Spleen (tissue), 11 donors: ENCODE results near the gene ZNF385A. TPM values are rescaled to one million over a fixed set of nuclear protein-coding genes. Genes with fewer than 3 reads are reported as not detected.

Experiments
- DNase-seq: peaks from one replicate; pipeline ENCODE4 v3.0.0-alpha.2; 2020
- H3K27ac ChIP-seq, 8 donors: fragments of 200-600 bp; sonication (generic) in 7 of 8; 1 replicate in 4 of 8; 2 replicates in 4 of 8; pipeline versions ENCODE4 v1.5.0 to v1.8.0; 2016 to 2021; ENCODE audit warnings: inconsistent platforms in 4 of 8, mild to moderate bottlenecking in 4 of 8, moderate library complexity in 1 of 8
- H3K27me3 ChIP-seq, 7 donors: fragments of 200-600 bp; sonication (generic) in 6 of 7; replicated peaks in 1 of 7; 1 replicate in 4 of 7; 2 replicates in 3 of 7; pipeline versions ENCODE4 v1.5.0 to v1.8.0; 2016 to 2021; ENCODE audit warnings: inconsistent platforms in 3 of 7, mild to moderate bottlenecking in 1 of 7
- H3K36me3 ChIP-seq, 6 donors: fragments of 200-600 bp; sonication (generic) in 5 of 6; 1 replicate in 4 of 6; 2 replicates in 2 of 6; pipeline versions ENCODE4 v1.5.0 to v1.8.0; 2016 to 2021; ENCODE audit warnings: inconsistent platforms in 2 of 6
- H3K4me1 ChIP-seq, 6 donors: fragments of 200-600 bp; sonication (generic) in 5 of 6; 1 replicate in 3 of 6; 2 replicates in 3 of 6; pipeline versions ENCODE4 v1.5.0 to v1.8.0; 2016 to 2021; ENCODE audit warnings: inconsistent platforms in 3 of 6
- H3K4me3 ChIP-seq, 8 donors: fragments of 200-600 bp; sonication (generic) in 7 of 8; 1 replicate in 4 of 8; 2 replicates in 4 of 8; pipeline versions ENCODE4 v1.5.0 to v1.8.0; 2016 to 2021; ENCODE audit warnings: inconsistent platforms in 4 of 8, mild to moderate bottlenecking in 4 of 8, moderate library complexity in 2 of 8
- H3K9me3 ChIP-seq, 8 donors: fragments of 200-600 bp; sonication (generic) in 7 of 8; 1 replicate in 4 of 8; 2 replicates in 4 of 8; pipeline versions ENCODE4 v1.5.0 to v1.8.0; 2016 to 2021; ENCODE audit warnings: inconsistent platforms in 4 of 8
- CTCF ChIP-seq, 11 experiments: fragments of 200-600 bp in 7 of 11; fragments of 450-650 bp in 4 of 11; sonication (generic) in 4 of 11; IDR thresholded peaks in 8 of 11; conservative IDR thresholded peaks in 3 of 11; 1 replicate in 7 of 11; 2 replicates in 4 of 11; pipeline versions ENCODE4 v1.4.0 to v1.8.0; 2016 to 2021; ENCODE audit warnings: antibody characterized with exemption in 11 of 11, inconsistent platforms in 4 of 11, mild to moderate bottlenecking in 1 of 11
- POLR2A ChIP-seq, 3 donors: fragments of 450-650 bp; IDR thresholded peaks; one replicate each; pipeline ENCODE4 v1.5.1; 2017; ENCODE audit warnings: antibody characterized with exemption in 3 of 3, mild to moderate bottlenecking in 1 of 3
- POLR2AphosphoS5 ChIP-seq, 3 donors: sonication (generic); formaldehyde crosslinking; IDR thresholded peaks; one replicate each; pipeline ENCODE4 v1.5.1; 2017; ENCODE audit warnings: antibody characterized with exemption in 3 of 3
- WGBS, 5 donors: extraction: QIAGEN DNeasy Blood & Tissue Kit in 3 of 5; methylation state at CpG; one replicate each; pipeline versions ENCODE4 v1.1.5 to v1.1.7; 2013 to 2018; 5-methylcytosine and 5-hydroxymethylcytosine counted together
- intact Hi-C: fragments of 100-400 bp; cut with DNase I; formaldehyde crosslinking; loops from one replicate; pipeline ENCODE4 v1.15.0; 2023; ENCODE audit warnings: low total_unique reads
- polyA plus RNA-seq, 3 donors: library from polyadenylated mRNA; stranded (reverse); fragments of 200-250 nt; gene quantifications; one replicate each; pipeline ENCODE4 v1.2.1, GENCODE V29; 2013
- total RNA-seq, 7 donors: library from RNA; depleted of rRNA in 3 of 7; stranded (reverse); fragments of >200 nt in 3 of 7; fragmentation: NEBNext Ultra II Directional in 4 of 7; extraction: Animal tissue kit (Norgen Biotek cat#: 25700) in 4 of 7; gene quantifications; one replicate each; pipeline versions ENCODE4 v1.1.0 to v1.2.1, GENCODE V29; 2016 to 2021
- donor health status: healthy with polysubstance abuse.
- donor health status: DM: no; HTN: no; CAD: no; lungs with moderate emphysema.
- donor health status: DM: no; HTN: no; CAD: no.
- donor health status: Bipolar disorder and iron deficiency.
- donor health status: healthy.
- donor health status: DM: no; HTN: no; CAD: no.
- donor health status: DM: yes; HTN: yes; CAD: no.

The ZNF385A gene
- total and polyA plus RNA-seq, 10 donors, result 7.4 to 40.3 (median 23.4) TPM

GRCh38 chr12:54389607-54390175 is 5.2 kb upstream of the ZNF385A start:
- no peak for TF ChIP-seq CTCF (IDR thresholded peaks at IDR 0.05 in 8 of 11, conservative IDR thresholded peaks at IDR 0.05 in 3 of 11)
- TF ChIP-seq POLR2A (IDR thresholded peaks at IDR 0.05), result no peak
- TF ChIP-seq POLR2AphosphoS5 (IDR thresholded peaks at IDR 0.05), result no peak
- peaks cover 0 to 16% (median 0%) of the 10 kb centered on the region in 7 donors for H3K27me3 ChIP-seq
- no peak for DNase-seq
- no peaks in the 10 kb centered on the region for H3K9me3 ChIP-seq
- peaks cover 0 to 4% (median 0%) of the 10 kb centered on the region in 6 donors for H3K36me3 ChIP-seq
- H3K27ac ChIP-seq, result peak overlapping the region in 3 of 8 donors; percentile 25 to 78 (median 67)
- H3K4me3 ChIP-seq, result peak overlapping the region in 1 of 8 donors; percentile 77
- 88 to 94% (median 89%) methylated on average over 4 to 5 of the region's 5 CpGs for WGBS, 5 donors
- peaks cover 7 to 99% (median 60%) of the 10 kb centered on the region in 6 donors for H3K4me1 ChIP-seq
- intact Hi-C loops, result no loop called here

- TF ChIP-seq CTCF (IDR thresholded peaks at IDR 0.05 in 8 of 11, conservative IDR thresholded peaks at IDR 0.05 in 3 of 11) (no peak), POLR2A (IDR thresholded peaks at IDR 0.05) (no peak), POLR2AphosphoS5 (IDR thresholded peaks at IDR 0.05) (no peak)
- WGBS, 5 donors, result 57 to 76% (median 61%) methylated on average over 2 to 3 of the region's 3 CpGs
- DNase-seq, result no peak
- Histone ChIP-seq H3K4me1 (peaks cover 11 to 100% (median 64%) of the 10 kb centered on the region in 6 donors), H3K27me3 (peaks cover 0 to 16% (median 0%) of the 10 kb centered on the region in 7 donors), H3K4me3 (no peak overlapping the region), H3K36me3 (no peaks in the 10 kb centered on the region), H3K27ac (peak overlapping the region in 2 of 8 donors; percentile 10 to 78), H3K9me3 (no peaks in the 10 kb centered on the region)
- intact Hi-C loops, result no loop called here
Measured at GRCh38 chr12:54389134-54389508, 4.6 kb upstream of the ZNF385A start.

- TF ChIP-seq POLR2AphosphoS5 (IDR thresholded peaks at IDR 0.05) (no peak), CTCF (IDR thresholded peaks at IDR 0.05 in 8 of 11, conservative IDR thresholded peaks at IDR 0.05 in 3 of 11) (no peak), POLR2A (IDR thresholded peaks at IDR 0.05) (no peak)
- peak; percentile 44 for DNase-seq
- intact Hi-C loops, result no loop called here
- Histone ChIP-seq H3K27me3 (peaks cover 0 to 16% (median 0%) of the 10 kb centered on the region in 7 donors), H3K36me3 (no peaks in the 10 kb centered on the region), H3K4me3 (no peak overlapping the region), H3K4me1 (peaks cover 15 to 100% (median 67%) of the 10 kb centered on the region in 6 donors), H3K9me3 (no peaks in the 10 kb centered on the region), H3K27ac (peak overlapping the region in 2 of 8 donors; percentile 10 to 78)
- 62 to 77% (median 72%) methylated on average over 4 of the region's 4 CpGs for WGBS, 5 donors
Measured at GRCh38 chr12:54388237-54389133, 4.0 kb upstream of the ZNF385A start.

GRCh38 chr12:54387114-54387467 is 2.6 kb upstream of the ZNF385A start:
- H3K36me3 ChIP-seq, result no peaks in the 10 kb centered on the region
- TF ChIP-seq POLR2A (IDR thresholded peaks at IDR 0.05) (no peak), POLR2AphosphoS5 (IDR thresholded peaks at IDR 0.05) (no peak), CTCF (IDR thresholded peaks at IDR 0.05 in 8 of 11, conservative IDR thresholded peaks at IDR 0.05 in 3 of 11) (no peak)
- peaks cover 15 to 99% (median 62%) of the 10 kb centered on the region in 6 donors for H3K4me1 ChIP-seq
- intact Hi-C loops, result no loop called here
- WGBS, 5 donors, result 89 to 96% (median 96%) methylated on average over 3 of the region's 3 CpGs
- H3K4me3 ChIP-seq, result no peak overlapping the region
- peaks cover 0 to 15% (median 0%) of the 10 kb centered on the region in 7 donors for H3K27me3 ChIP-seq
- DNase-seq, result no peak
- H3K27ac ChIP-seq, result peak overlapping the region in 5 of 8 donors; percentile 1 to 38 (median 7)
- H3K9me3 ChIP-seq, result no peaks in the 10 kb centered on the region
